Loucy (cell line): ENCODE measurements around the gene HSPBP1.

Experiments
- CTCF ChIP-seq: fragments of 200-600 bp; sonication (generic); conservative IDR thresholded peaks from 2 replicates; pipeline ENCODE4 v1.5.1; 2014; ENCODE audit warnings: mild to moderate bottlenecking, antibody characterized with exemption, low read length
- EZH2phosphoT487 ChIP-seq: fragments of 200-600 bp; IDR thresholded peaks from 2 replicates; pipeline ENCODE4 v1.6.1; 2018; ENCODE audit warnings: antibody characterized with exemption, mild to moderate bottlenecking, moderate library complexity, borderline replicate concordance

GRCh38 chr19:55273978-55274707, 5.8 kb downstream of the HSPBP1 start:
- TF ChIP-seq CTCF: no peak
- TF ChIP-seq EZH2phosphoT487: no peak
